Parathyroid adenoma (tissue), 2 donors: Measurements from ENCODE around the gene SLAMF6.

Source experiments
- H2AFZ ChIP-seq: fragments of 300-600 bp; sonication (generic); one replicate; pipeline ENCODE4 v1.7.0; 2017; ENCODE audit warnings: antibody characterized with exemption, mild to moderate bottlenecking
- H3K27ac ChIP-seq: fragments of 300-600 bp; sonication (generic); one replicate; pipeline ENCODE4 v1.7.0; 2017
- H3K27me3 ChIP-seq: fragments of 300-600 bp; sonication (generic); one replicate; pipeline ENCODE4 v1.7.0; 2017; ENCODE audit warnings: low read length; ENCODE audit not compliant: control insufficient read depth, insufficient read depth
- H3K36me3 ChIP-seq: fragments of 300-600 bp; sonication (generic); one replicate; pipeline ENCODE4 v1.7.0; 2017; ENCODE audit warnings: low read length; ENCODE audit not compliant: control insufficient read depth, insufficient read depth
- H3K4me1 ChIP-seq: fragments of 300-600 bp; sonication (generic); one replicate; pipeline ENCODE4 v1.7.0; 2017; ENCODE audit warnings: control low read depth
- H3K4me2 ChIP-seq: fragments of 300-600 bp; sonication (generic); one replicate; pipeline ENCODE4 v1.7.0; 2017; ENCODE audit warnings: low read length
- H3K4me3 ChIP-seq: fragments of 300-600 bp; sonication (generic); one replicate; pipeline ENCODE4 v1.7.0; 2017; ENCODE audit warnings: low read depth, low read length
- H3K79me2 ChIP-seq: fragments of 300-600 bp; sonication (generic); one replicate; pipeline ENCODE4 v1.7.0; 2017; ENCODE audit warnings: control low read depth
- H3K9ac ChIP-seq: fragments of 300-600 bp; sonication (generic); one replicate; pipeline ENCODE4 v1.7.0; 2017; ENCODE audit warnings: mild to moderate bottlenecking
- H3K9me3 ChIP-seq: fragments of 300-600 bp; sonication (generic); one replicate; pipeline ENCODE4 v1.7.0; 2017; ENCODE audit warnings: low read length; ENCODE audit not compliant: control insufficient read depth
- TF ChIP-seq, protein P1 (sequence below): fragments of 300-600 bp; sonication (generic); IDR thresholded peaks from one replicate; pipeline ENCODE4 v1.7.0; 2017; ENCODE audit warnings: antibody characterized with exemption, mild to moderate bottlenecking
- donor health status: primary hyperparathyroidism.

SLAMF6 gene

DNA sequence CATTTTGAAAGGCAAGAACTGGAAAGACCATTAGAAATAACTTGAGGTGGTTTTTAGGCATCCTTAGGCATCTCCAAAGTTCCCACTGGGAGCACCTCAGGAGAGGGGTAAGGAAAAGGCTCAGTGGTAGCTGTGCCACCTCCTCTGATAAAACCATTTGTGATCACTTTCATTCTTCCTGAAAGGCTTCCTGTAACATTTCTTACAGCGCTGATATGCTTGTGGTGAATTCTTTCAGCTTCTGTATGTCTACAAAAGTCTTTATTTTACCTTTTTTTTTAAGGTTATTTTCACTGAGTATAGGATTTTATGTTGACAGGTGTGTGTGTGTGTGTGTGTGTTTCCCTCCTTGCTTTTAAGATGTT lies 67.9 kb downstream of the SLAMF6 start:
- Histone ChIP-seq H3K36me3 (no peaks in the 10 kb centered on the region), H3K27me3 (no peaks in the 10 kb centered on the region), H3K9me3 (no peaks in the 10 kb centered on the region), H3K4me3 (no peak overlapping the region), H3K9ac (no peak overlapping the region), H2AFZ (no peak overlapping the region), H3K27ac (no peak overlapping the region), H3K79me2 (no peaks in the 10 kb centered on the region), H3K4me1 (no peaks in the 10 kb centered on the region), H3K4me2 (no peak overlapping the region)
- TF ChIP-seq, protein P1, sequence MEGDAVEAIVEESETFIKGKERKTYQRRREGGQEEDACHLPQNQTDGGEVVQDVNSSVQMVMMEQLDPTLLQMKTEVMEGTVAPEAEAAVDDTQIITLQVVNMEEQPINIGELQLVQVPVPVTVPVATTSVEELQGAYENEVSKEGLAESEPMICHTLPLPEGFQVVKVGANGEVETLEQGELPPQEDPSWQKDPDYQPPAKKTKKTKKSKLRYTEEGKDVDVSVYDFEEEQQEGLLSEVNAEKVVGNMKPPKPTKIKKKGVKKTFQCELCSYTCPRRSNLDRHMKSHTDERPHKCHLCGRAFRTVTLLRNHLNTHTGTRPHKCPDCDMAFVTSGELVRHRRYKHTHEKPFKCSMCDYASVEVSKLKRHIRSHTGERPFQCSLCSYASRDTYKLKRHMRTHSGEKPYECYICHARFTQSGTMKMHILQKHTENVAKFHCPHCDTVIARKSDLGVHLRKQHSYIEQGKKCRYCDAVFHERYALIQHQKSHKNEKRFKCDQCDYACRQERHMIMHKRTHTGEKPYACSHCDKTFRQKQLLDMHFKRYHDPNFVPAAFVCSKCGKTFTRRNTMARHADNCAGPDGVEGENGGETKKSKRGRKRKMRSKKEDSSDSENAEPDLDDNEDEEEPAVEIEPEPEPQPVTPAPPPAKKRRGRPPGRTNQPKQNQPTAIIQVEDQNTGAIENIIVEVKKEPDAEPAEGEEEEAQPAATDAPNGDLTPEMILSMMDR, result no peak

DNA sequence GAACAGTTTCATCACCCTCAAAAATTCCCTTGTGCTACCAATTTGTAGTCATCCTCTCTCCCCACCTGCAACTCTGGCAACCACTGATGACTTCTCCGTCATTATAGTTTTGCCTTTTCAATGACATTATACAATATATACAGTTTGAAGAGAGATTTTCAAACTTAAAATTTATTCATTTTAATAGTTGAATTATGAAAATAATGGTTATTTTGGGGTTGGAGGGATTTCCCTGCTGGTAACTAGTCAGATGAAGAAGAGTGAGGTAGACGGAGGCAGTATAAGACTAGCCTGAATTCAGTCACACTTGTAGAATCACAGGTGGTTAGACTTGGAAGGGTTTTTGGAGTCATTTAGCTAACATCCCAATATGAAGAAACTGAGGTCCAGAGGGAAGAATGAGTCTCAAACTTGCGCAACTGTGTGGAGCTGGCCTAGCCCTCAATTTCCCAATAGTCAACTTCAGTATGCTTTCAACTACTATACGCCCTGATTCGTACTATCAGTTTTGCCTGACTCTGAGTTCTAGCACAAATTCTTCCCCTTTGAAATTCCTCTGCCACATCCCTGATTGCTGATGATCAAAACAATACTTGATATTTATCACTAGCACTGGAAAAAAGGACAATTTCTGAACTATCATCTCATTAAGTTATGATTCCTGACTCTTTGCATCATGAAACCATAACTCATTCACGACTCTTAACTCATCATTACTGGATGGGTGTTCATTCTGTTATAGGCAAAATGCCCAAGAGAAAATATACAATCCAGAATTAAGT lies 68.5 kb downstream of the SLAMF6 start:
- no peaks in the 10 kb centered on the region for H3K36me3 ChIP-seq
- H3K9ac ChIP-seq, result no peak overlapping the region
- no peaks in the 10 kb centered on the region for H3K4me1 ChIP-seq
- H2AFZ ChIP-seq, result no peak overlapping the region
- H3K9me3 ChIP-seq, result no peaks in the 10 kb centered on the region
- H3K4me2 ChIP-seq, result no peak overlapping the region
- H3K4me3 ChIP-seq, result no peak overlapping the region
- no peaks in the 10 kb centered on the region for H3K79me2 ChIP-seq
- TF ChIP-seq, protein P1, result no peak
- no peaks in the 10 kb centered on the region for H3K27me3 ChIP-seq
- H3K27ac ChIP-seq, result no peak overlapping the region

DNA sequence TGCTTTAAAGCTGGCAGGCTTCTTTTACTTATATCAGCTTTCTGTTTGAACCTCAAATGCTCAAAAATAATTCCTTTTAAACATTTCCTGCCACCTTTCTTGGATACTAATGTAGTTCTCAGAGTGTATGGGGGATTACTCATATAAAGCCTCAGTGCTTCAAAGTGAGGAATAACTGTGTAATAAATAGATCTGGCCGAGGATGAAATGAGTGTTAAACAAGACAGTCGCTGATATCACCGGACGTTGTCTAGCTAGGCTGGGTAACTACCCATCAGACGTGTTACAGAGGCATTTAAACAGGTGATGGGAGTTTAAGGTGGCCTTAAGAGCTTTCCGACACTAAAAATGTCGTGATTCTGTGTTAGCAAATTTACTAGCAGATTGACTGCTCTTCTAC lies 69.6 kb downstream of the SLAMF6 start:
- no peak overlapping the region for H3K4me3 ChIP-seq
- TF ChIP-seq, protein P1, result no peak
- no peak overlapping the region for H3K27ac ChIP-seq
- H2AFZ ChIP-seq, result no peak overlapping the region
- no peaks in the 10 kb centered on the region for H3K79me2 ChIP-seq
- no peaks in the 10 kb centered on the region for H3K4me1 ChIP-seq
- no peaks in the 10 kb centered on the region for H3K36me3 ChIP-seq
- no peaks in the 10 kb centered on the region for H3K27me3 ChIP-seq
- H3K9me3 ChIP-seq, result no peaks in the 10 kb centered on the region
- H3K4me2 ChIP-seq, result no peak overlapping the region
- H3K9ac ChIP-seq, result no peak overlapping the region

- H3K4me2 ChIP-seq, result no peak overlapping the region
- no peaks in the 10 kb centered on the region for H3K27me3 ChIP-seq
- no peak overlapping the region for H3K27ac ChIP-seq
- H3K9me3 ChIP-seq, result no peaks in the 10 kb centered on the region
- H3K4me3 ChIP-seq, result no peak overlapping the region
- H3K4me1 ChIP-seq, result no peaks in the 10 kb centered on the region
- H3K79me2 ChIP-seq, result no peaks in the 10 kb centered on the region
- H3K36me3 ChIP-seq, result no peaks in the 10 kb centered on the region
- no peak overlapping the region for H2AFZ ChIP-seq
- TF ChIP-seq, protein P1, result no peak
- H3K9ac ChIP-seq, result no peak overlapping the region
Measured at GRCh38 chr1:160451859-160452232, 71.2 kb downstream of the SLAMF6 start.
